ENCODE results near the gene SLC8A1. TPM values are rescaled to one million over a fixed set of nuclear protein-coding genes. Genes with fewer than 3 reads are reported as not detected.

SLC8A1 gene
- total and polyA plus RNA-seq, 2 of the 13 experiments (the other 11 are each of a cell fraction or from before 2014, with no cell fraction given), result not detected

DNA sequence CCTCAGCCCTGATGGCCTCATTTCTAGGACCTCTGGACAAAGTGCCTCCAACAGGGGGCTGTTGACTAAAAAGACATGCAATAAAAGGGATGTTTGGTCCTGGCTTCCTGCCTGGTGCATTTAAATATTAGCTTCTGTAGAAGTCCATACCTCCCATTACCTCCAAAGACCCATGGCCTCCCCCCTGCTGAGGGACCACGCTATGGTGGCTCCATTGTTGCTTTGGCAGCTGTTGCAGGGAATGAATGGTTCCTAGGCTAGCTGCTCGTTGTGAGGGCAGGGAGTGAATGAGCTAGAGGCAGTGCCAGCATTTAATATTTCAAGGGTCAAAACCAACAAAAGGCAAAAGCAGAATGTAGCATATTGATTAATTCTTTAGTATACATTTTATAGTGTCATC is 285.9 kb downstream of the SLC8A1 start:
- H3K9ac ChIP-seq (ENCODE audit: insufficient read depth, low read depth, low read length), result no peak overlapping the region
- H3K4me1 ChIP-seq (ENCODE audit: insufficient read depth, low read length), result no peaks in the 10 kb centered on the region
- H3K4me2 ChIP-seq (ENCODE audit: low read depth, low read length), result no peak overlapping the region
- ChIA-PET POLR2A (no interaction called here), CTCF (ENCODE audit: low intra/inter-chr PET ratio, low total read pairs) (no interaction called here)
- no TSS peak for BruUV-seq (replicated peaks)
- intact Hi-C loops (cut with micrococcal nuclease; ENCODE audit: unreplicated experiment), result no loop called here
- H4K20me1 ChIP-seq (ENCODE audit: insufficient read depth, low read length), result no peaks in the 10 kb centered on the region
- WGBS (ENCODE audit: low lambda C conversion rate), result 0% methylated on average over 2 of the region's 2 CpGs
- no peak overlapping the region for H2AFZ ChIP-seq (ENCODE audit: low read length)
- no peak for ATAC-seq
- H3K9me3 ChIP-seq (ENCODE audit: low read length), result no peaks in the 10 kb centered on the region
- DNase-seq (ENCODE audit: low spot score), result no peak
- no peaks in the 10 kb centered on the region for H3K36me3 ChIP-seq (replicated peaks in 1 of 2; ENCODE audit: control insufficient read depth in 1 of 2, insufficient read depth in 2 of 2, low read length in 2 of 2)
- H3K79me2 ChIP-seq (ENCODE audit: insufficient read depth, low read length), result no peaks in the 10 kb centered on the region
- H3K4me3 ChIP-seq (replicated peaks in 1 of 3; ENCODE audit: insufficient read depth in 1 of 3, low read depth in 2 of 3, low read length in 3 of 3), result no peak overlapping the region
- TF ChIP-seq HNF1B (CRISPR knock-in tag; IDR thresholded peaks at IDR 0.05), result no peak
- TF ChIP-seq ZFYVE20 (CRISPR knock-in tag; IDR thresholded peaks at IDR 0.05; ENCODE audit: borderline replicate concordance, low read depth), result no peak
- TF ChIP-seq CAMTA2 (CRISPR knock-in tag; IDR thresholded peaks at IDR 0.05; ENCODE audit: borderline replicate concordance), result no peak
- TF ChIP-seq ZNF317 (CRISPR knock-in tag; IDR thresholded peaks at IDR 0.05), result no peak
- TF ChIP-seq MIER2 (CRISPR knock-in tag; IDR thresholded peaks at IDR 0.05), result no peak
- H3K27me3 ChIP-seq (ENCODE audit: control insufficient read depth in 1 of 2, insufficient read depth in 2 of 2, low read length in 2 of 2), result 0 out of 5 replicates have a peak, but pooled peaks cover 0 to 3% of the 10 kb centered on the region in 2 experiments
- no peak overlapping the region for H3K27ac ChIP-seq (ENCODE audit: extremely low read length, insufficient read depth, low read length)
- in situ Hi-C loops (cut with HindIII; ENCODE audit: extremely low pct_ligation_motif_present, low pct_unique_long_range_greater_than_20kb), result no loop called here
- FAIRE-seq, result no peak

DNA sequence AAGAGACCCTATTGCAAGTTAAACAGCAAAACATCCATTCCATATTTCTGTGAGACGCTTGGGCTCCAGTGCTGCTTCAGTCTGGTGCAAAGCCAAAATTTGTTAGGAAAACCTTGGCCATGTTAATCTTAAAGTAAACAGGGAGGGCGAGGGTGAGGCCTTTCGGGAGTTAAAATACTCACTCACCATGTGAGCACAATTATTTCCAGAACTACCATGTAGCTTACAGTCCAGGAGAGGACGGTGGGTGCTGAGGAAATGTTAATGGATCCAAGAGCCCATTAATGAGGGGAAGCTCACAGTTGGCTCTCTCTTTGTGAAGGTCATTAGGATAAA is 286.4 kb downstream of the SLC8A1 start:
- intact Hi-C loops (cut with micrococcal nuclease; ENCODE audit: unreplicated experiment), result no loop called here
- in situ Hi-C loops (cut with HindIII; ENCODE audit: extremely low pct_ligation_motif_present, low pct_unique_long_range_greater_than_20kb), result no loop called here
- no peak overlapping the region for H3K4me3 ChIP-seq (replicated peaks in 1 of 3; ENCODE audit: insufficient read depth in 1 of 3, low read depth in 2 of 3, low read length in 3 of 3)

More for the DNA sequence above, 286.4 kb downstream of the SLC8A1 start:
- 14% methylated on average over 4 of the region's 4 CpGs for WGBS (ENCODE audit: low lambda C conversion rate)
- H3K4me1 ChIP-seq (ENCODE audit: insufficient read depth, low read length), result no peaks in the 10 kb centered on the region
- ChIA-PET POLR2A (no interaction called here), CTCF (ENCODE audit: low intra/inter-chr PET ratio, low total read pairs) (no interaction called here)
- no peaks in the 10 kb centered on the region for H4K20me1 ChIP-seq (ENCODE audit: insufficient read depth, low read length)
- ATAC-seq (no peak), DNase-seq (ENCODE audit: low spot score) (no peak), FAIRE-seq (no peak)
- H3K9me3 ChIP-seq (ENCODE audit: low read length), result no peaks in the 10 kb centered on the region
- H2AFZ ChIP-seq (ENCODE audit: low read length), result no peak overlapping the region
- no peak overlapping the region for H3K27ac ChIP-seq (ENCODE audit: extremely low read length, insufficient read depth, low read length)
- H3K9ac ChIP-seq (ENCODE audit: insufficient read depth, low read depth, low read length), result no peak overlapping the region
- no peaks in the 10 kb centered on the region for H3K79me2 ChIP-seq (ENCODE audit: insufficient read depth, low read length)
- TF ChIP-seq AKAP8 (CRISPR knock-in tag; IDR thresholded peaks at IDR 0.05) (no peak), ELF3 (CRISPR knock-in tag; IDR thresholded peaks at IDR 0.05) (no peak), ZNF609 (CRISPR knock-in tag; IDR thresholded peaks at IDR 0.05; ENCODE audit: borderline replicate concordance) (no peak), PAF1 (CRISPR knock-in tag; IDR thresholded peaks at IDR 0.05) (no peak), ZNF24 (IDR thresholded peaks at IDR 0.05) (no peak), RFXANK (CRISPR knock-in tag; IDR thresholded peaks at IDR 0.05) (no peak), MAZ (IDR thresholded peaks at IDR 0.05; ENCODE audit: borderline replicate concordance, low read depth, low read length) (no peak), MAZ (CRISPR knock-in tag; IDR thresholded peaks at IDR 0.05; ENCODE audit: low read depth) (no peak), KLF6 (CRISPR knock-in tag; IDR thresholded peaks at IDR 0.05) (no peak), POLR2AphosphoS2 (IDR thresholded peaks at IDR 0.05; ENCODE audit: low read depth, low read length) (no peak)
- no peak overlapping the region for H3K4me2 ChIP-seq (ENCODE audit: low read depth, low read length)
- 0 out of 5 replicates have a peak, but pooled peaks cover 0 to 3% of the 10 kb centered on the region in 2 experiments for H3K27me3 ChIP-seq (ENCODE audit: control insufficient read depth in 1 of 2, insufficient read depth in 2 of 2, low read length in 2 of 2)
- no peaks in the 10 kb centered on the region for H3K36me3 ChIP-seq (replicated peaks in 1 of 2; ENCODE audit: control insufficient read depth in 1 of 2, insufficient read depth in 2 of 2, low read length in 2 of 2)
- no TSS peak for BruUV-seq (replicated peaks)
